ENCODE data around the gene BABAM2. TPM values are rescaled to one million over a fixed set of nuclear protein-coding genes. Genes with fewer than 3 reads are reported as not detected.

Gene BABAM2
- total and polyA plus RNA-seq, 4 donors = 17.2 to 53.8 (median 36.5) TPM

DNA sequence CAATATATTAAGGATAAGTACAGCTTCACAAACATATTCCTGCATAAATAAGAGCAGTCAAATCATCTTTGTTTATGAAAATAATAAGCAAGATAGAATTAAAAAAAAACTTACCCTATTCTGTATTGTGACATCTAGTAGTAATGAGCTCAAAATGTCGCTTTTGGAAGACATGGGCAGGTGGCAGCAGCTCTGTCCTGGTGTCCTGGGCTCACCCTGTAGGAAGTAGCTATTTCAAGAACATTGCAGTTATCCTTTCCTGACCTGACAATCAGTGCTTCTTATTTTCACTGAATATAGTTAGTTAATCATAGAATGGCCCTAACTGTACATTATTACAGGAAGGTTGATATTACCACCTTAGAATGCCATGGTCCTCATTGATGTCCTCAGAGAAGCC, 229.1 kb downstream of the BABAM2 start:
- Histone ChIP-seq H3K27me3 (ENCODE audit: control insufficient read depth in 1 of 2, insufficient read depth in 2 of 2, low read length in 1 of 2) (no peaks in the 10 kb centered on the region), H3K4me3 (ENCODE audit: low read length in 2 of 2) (no peak overlapping the region), H3K36me3 (ENCODE audit: control insufficient read depth in 1 of 2, insufficient read depth in 2 of 2, low read length in 1 of 2) (no peaks in the 10 kb centered on the region), H3K27ac (ENCODE audit: low read depth in 1 of 2, low read length in 2 of 2) (no peak overlapping the region), H3K9me3 (ENCODE audit: control insufficient read depth, low read length) (no peaks in the 10 kb centered on the region), H3K4me1 (ENCODE audit: control insufficient read depth in 1 of 2, insufficient read depth in 2 of 2, low read length in 2 of 2) (peaks cover 0 to 2% of the 10 kb centered on the region in 2 donors)
- WGBS, 2 donors = 98 to 100% methylated on average over 1 of the region's 1 CpG
- ATAC-seq (ENCODE audit: low FRiP score) (no peak), DNase-seq (no peak)
- intact Hi-C loops (cut with DNase I) = no loop called here

DNA sequence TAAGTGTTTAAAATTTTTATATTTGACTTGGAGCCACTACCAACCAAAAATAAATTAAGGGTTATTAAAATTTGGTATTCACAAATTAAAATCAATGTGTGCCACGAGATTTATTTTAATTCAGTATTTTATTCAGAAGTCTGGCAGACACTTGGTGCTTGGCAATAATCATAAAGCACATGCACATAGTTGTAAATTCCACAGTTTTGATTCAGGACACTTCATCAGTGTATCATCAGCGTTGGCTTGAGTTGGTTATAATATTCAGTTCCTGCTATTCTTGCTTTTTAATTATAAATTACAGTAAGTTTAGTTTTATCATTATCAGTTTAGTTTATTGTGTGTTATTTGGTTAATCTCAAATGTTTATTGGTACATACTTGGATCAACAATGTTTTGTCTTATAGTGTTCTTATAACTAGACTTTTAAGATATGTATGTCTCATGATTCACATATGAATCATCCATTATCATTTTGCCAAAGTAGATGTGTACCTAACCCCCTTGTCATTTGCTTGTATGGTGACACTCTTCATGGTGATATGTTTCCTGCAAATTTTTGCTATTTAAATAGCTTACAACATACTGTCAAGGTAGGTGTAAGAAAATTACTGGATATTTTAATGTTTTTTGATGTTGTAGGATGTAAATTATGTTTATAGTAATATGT, 237.9 kb downstream of the BABAM2 start:
- H3K27me3 ChIP-seq (ENCODE audit: control insufficient read depth in 1 of 2, insufficient read depth in 2 of 2, low read length in 1 of 2) = no peaks in the 10 kb centered on the region
- intact Hi-C loops (cut with DNase I) = no loop called here
- ATAC-seq (ENCODE audit: low FRiP score) (no peak), DNase-seq (no peak)
- no peak overlapping the region for H3K4me3 ChIP-seq (ENCODE audit: low read length in 2 of 2)
- H3K9me3 ChIP-seq (ENCODE audit: control insufficient read depth, low read length) = no peaks in the 10 kb centered on the region
- no peak overlapping the region for H3K27ac ChIP-seq (ENCODE audit: low read depth in 1 of 2, low read length in 2 of 2)
- WGBS, 2 donors = 76 to 84% methylated on average over 2 of the region's 2 CpGs
- no peaks in the 10 kb centered on the region for H3K36me3 ChIP-seq (ENCODE audit: control insufficient read depth in 1 of 2, insufficient read depth in 2 of 2, low read length in 1 of 2)
- peaks cover 0 to under 1% of the 10 kb centered on the region in 2 donors for H3K4me1 ChIP-seq (ENCODE audit: control insufficient read depth in 1 of 2, insufficient read depth in 2 of 2, low read length in 2 of 2)

- DNase-seq = no peak
- Histone ChIP-seq H3K4me3 (ENCODE audit: low read length in 2 of 2) (no peak overlapping the region), H3K36me3 (ENCODE audit: control insufficient read depth in 1 of 2, insufficient read depth in 2 of 2, low read length in 1 of 2) (no peaks in the 10 kb centered on the region), H3K9me3 (ENCODE audit: control insufficient read depth, low read length) (no peaks in the 10 kb centered on the region), H3K4me1 (ENCODE audit: control insufficient read depth in 1 of 2, insufficient read depth in 2 of 2, low read length in 2 of 2) (peaks cover 0 to 4% of the 10 kb centered on the region in 2 donors), H3K27ac (ENCODE audit: low read depth in 1 of 2, low read length in 2 of 2) (no peak overlapping the region), H3K27me3 (ENCODE audit: control insufficient read depth in 1 of 2, insufficient read depth in 2 of 2, low read length in 1 of 2) (no peaks in the 10 kb centered on the region)
- 79 to 86% methylated on average over 4 of the region's 4 CpGs for WGBS, 2 donors
- intact Hi-C loops (cut with DNase I) = no loop called here
- no peak for ATAC-seq (ENCODE audit: low FRiP score)
Measured at GRCh38 chr2:28129955-28130695, 239.6 kb downstream of the BABAM2 start.

DNA sequence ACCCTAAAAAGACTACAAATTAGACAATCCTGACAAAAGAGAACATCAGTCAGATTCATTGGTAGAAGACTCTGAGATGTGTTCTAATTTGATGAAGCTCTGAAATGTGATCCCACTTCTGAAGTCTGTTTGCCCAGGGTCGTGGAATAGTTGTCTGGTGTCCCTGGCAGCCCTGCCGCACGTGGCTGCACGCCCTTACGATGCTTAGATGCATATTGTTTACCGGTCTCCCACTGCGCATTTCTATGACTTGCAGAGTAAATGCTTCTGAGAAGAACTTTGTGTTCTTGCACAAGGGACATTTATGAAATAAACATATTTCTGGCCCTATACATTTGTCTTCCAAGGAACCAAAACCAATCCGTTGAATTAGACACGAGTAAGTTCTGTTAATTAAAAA, 243.2 kb downstream of the BABAM2 start:
- H3K4me1 ChIP-seq (ENCODE audit: control insufficient read depth in 1 of 2, insufficient read depth in 2 of 2, low read length in 2 of 2) = peaks cover 0 to 4% of the 10 kb centered on the region in 2 donors
- no peaks in the 10 kb centered on the region for H3K9me3 ChIP-seq (ENCODE audit: control insufficient read depth, low read length)
- WGBS, 2 donors = 89% methylated on average over 9 of the region's 9 CpGs
- no peak for DNase-seq
- intact Hi-C loops (cut with DNase I) = no loop called here
- no peak overlapping the region for H3K27ac ChIP-seq (ENCODE audit: low read depth in 1 of 2, low read length in 2 of 2)
- no peaks in the 10 kb centered on the region for H3K36me3 ChIP-seq (ENCODE audit: control insufficient read depth in 1 of 2, insufficient read depth in 2 of 2, low read length in 1 of 2)
- no peaks in the 10 kb centered on the region for H3K27me3 ChIP-seq (ENCODE audit: control insufficient read depth in 1 of 2, insufficient read depth in 2 of 2, low read length in 1 of 2)
- H3K4me3 ChIP-seq (ENCODE audit: low read length in 2 of 2) = no peak overlapping the region
- ATAC-seq (ENCODE audit: low FRiP score) = no peak

DNA sequence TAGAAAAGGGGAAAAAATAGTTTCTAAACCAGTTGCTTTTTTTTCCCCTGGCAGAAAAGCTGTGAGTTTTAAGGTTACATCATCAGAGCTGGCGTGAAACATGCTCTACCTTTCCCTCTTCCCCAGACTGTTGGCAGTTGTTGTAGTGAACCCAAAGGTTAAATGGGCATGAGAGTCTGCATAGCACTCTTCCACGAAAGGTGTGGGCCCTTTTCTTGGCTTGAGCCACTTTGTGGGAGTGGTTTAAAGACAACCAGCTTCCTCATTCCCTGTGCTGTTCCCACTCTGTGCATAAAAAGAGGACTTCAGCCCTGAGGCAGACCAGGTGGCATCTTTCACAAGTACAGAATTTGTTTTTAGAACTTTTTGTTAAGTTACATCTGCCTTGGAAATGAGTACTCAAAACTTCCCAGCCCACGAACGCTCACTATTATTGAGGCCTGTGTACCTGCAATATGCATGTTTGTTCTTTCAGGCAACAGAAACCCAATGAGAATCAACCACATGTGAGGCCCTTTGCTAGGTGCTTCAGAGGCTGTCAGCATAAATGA, 243.8 kb downstream of the BABAM2 start:
- H3K27me3 ChIP-seq (ENCODE audit: control insufficient read depth in 1 of 2, insufficient read depth in 2 of 2, low read length in 1 of 2) = no peaks in the 10 kb centered on the region
- 58% methylated on average over 4 of the region's 4 CpGs for WGBS, 2 donors
- no peaks in the 10 kb centered on the region for H3K36me3 ChIP-seq (ENCODE audit: control insufficient read depth in 1 of 2, insufficient read depth in 2 of 2, low read length in 1 of 2)
- peak; percentile 52 for ATAC-seq (ENCODE audit: low FRiP score)
- no peak overlapping the region for H3K4me3 ChIP-seq (ENCODE audit: low read length in 2 of 2)
- H3K4me1 ChIP-seq (ENCODE audit: control insufficient read depth in 1 of 2, insufficient read depth in 2 of 2, low read length in 2 of 2) = peaks cover 0 to 4% of the 10 kb centered on the region in 2 donors
- no peak overlapping the region for H3K27ac ChIP-seq (ENCODE audit: low read depth in 1 of 2, low read length in 2 of 2)
- DNase-seq = no peak
- H3K9me3 ChIP-seq (ENCODE audit: control insufficient read depth, low read length) = no peaks in the 10 kb centered on the region
- intact Hi-C loops (cut with DNase I) = no loop called here

GRCh38 chr2:28134857-28135256, 244.3 kb downstream of the BABAM2 start:
- DNase-seq (no peak), ATAC-seq (ENCODE audit: low FRiP score) (no peak)
- H3K4me3 ChIP-seq (ENCODE audit: low read length in 2 of 2) = no peak overlapping the region
- H3K27ac ChIP-seq (ENCODE audit: low read depth in 1 of 2, low read length in 2 of 2) = no peak overlapping the region
- no peaks in the 10 kb centered on the region for H3K27me3 ChIP-seq (ENCODE audit: control insufficient read depth in 1 of 2, insufficient read depth in 2 of 2, low read length in 1 of 2)
- 41 to 43% methylated on average over 1 of the region's 1 CpG for WGBS, 2 donors
- no peaks in the 10 kb centered on the region for H3K36me3 ChIP-seq (ENCODE audit: control insufficient read depth in 1 of 2, insufficient read depth in 2 of 2, low read length in 1 of 2)
- intact Hi-C loops (cut with DNase I) = no loop called here
- no peaks in the 10 kb centered on the region for H3K9me3 ChIP-seq (ENCODE audit: control insufficient read depth, low read length)
- peaks cover 0 to 4% of the 10 kb centered on the region in 2 donors for H3K4me1 ChIP-seq (ENCODE audit: control insufficient read depth in 1 of 2, insufficient read depth in 2 of 2, low read length in 2 of 2)

DNA sequence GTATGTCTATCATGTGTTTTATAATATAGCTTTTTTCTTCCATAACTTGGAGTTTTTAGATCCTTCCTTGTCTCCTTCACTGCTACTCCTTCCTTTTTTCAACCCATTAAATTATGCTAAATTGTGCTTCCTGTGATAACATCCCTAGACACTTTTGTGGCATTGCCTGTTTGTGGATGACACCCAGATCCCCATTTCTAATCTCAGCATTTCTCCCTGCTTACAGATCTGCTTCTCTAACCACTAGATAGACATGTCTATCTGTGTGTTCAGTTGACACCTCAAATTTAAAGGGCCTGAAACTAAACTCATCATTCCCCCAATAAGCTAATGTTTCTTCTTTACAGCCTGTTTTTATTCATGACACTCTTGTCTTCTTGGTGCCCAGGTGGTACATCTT, 244.8 kb downstream of the BABAM2 start:
- Histone ChIP-seq H3K27me3 (ENCODE audit: control insufficient read depth in 1 of 2, insufficient read depth in 2 of 2, low read length in 1 of 2) (no peaks in the 10 kb centered on the region), H3K27ac (ENCODE audit: low read depth in 1 of 2, low read length in 2 of 2) (no peak overlapping the region), H3K4me1 (ENCODE audit: control insufficient read depth in 1 of 2, insufficient read depth in 2 of 2, low read length in 2 of 2) (peaks cover 0 to 4% of the 10 kb centered on the region in 2 donors), H3K4me3 (ENCODE audit: low read length in 2 of 2) (no peak overlapping the region), H3K9me3 (ENCODE audit: control insufficient read depth, low read length) (no peaks in the 10 kb centered on the region), H3K36me3 (ENCODE audit: control insufficient read depth in 1 of 2, insufficient read depth in 2 of 2, low read length in 1 of 2) (no peaks in the 10 kb centered on the region)
- intact Hi-C loops (cut with DNase I) = no loop called here
- ATAC-seq (ENCODE audit: low FRiP score) (no peak), DNase-seq (no peak)

GRCh38 chr2:28135799-28136198, 245.3 kb downstream of the BABAM2 start:
- Histone ChIP-seq H3K4me1 (ENCODE audit: control insufficient read depth in 1 of 2, insufficient read depth in 2 of 2, low read length in 2 of 2) (peaks cover 0 to 4% of the 10 kb centered on the region in 2 donors), H3K9me3 (ENCODE audit: control insufficient read depth, low read length) (no peaks in the 10 kb centered on the region), H3K4me3 (ENCODE audit: low read length in 2 of 2) (no peak overlapping the region), H3K27ac (ENCODE audit: low read depth in 1 of 2, low read length in 2 of 2) (no peak overlapping the region), H3K36me3 (ENCODE audit: control insufficient read depth in 1 of 2, insufficient read depth in 2 of 2, low read length in 1 of 2) (no peaks in the 10 kb centered on the region), H3K27me3 (ENCODE audit: control insufficient read depth in 1 of 2, insufficient read depth in 2 of 2, low read length in 1 of 2) (no peaks in the 10 kb centered on the region)
- DNase-seq = no peak
- ATAC-seq (ENCODE audit: low FRiP score) = no peak
- intact Hi-C loops (cut with DNase I) = no loop called here
- 95 to 98% methylated on average over 4 of the region's 4 CpGs for WGBS, 2 donors

- ATAC-seq (ENCODE audit: low FRiP score) (peak; percentile 45), DNase-seq (no peak)
- Histone ChIP-seq H3K27me3 (ENCODE audit: control insufficient read depth in 1 of 2, insufficient read depth in 2 of 2, low read length in 1 of 2) (no peaks in the 10 kb centered on the region), H3K4me1 (ENCODE audit: control insufficient read depth in 1 of 2, insufficient read depth in 2 of 2, low read length in 2 of 2) (peaks cover 0 to 4% of the 10 kb centered on the region in 2 donors), H3K27ac (ENCODE audit: low read depth in 1 of 2, low read length in 2 of 2) (no peak overlapping the region), H3K4me3 (ENCODE audit: low read length in 2 of 2) (no peak overlapping the region), H3K36me3 (ENCODE audit: control insufficient read depth in 1 of 2, insufficient read depth in 2 of 2, low read length in 1 of 2) (no peaks in the 10 kb centered on the region), H3K9me3 (ENCODE audit: control insufficient read depth, low read length) (no peaks in the 10 kb centered on the region)
- WGBS, 2 donors = 76 to 81% methylated on average over 6 of the region's 6 CpGs
- intact Hi-C loops (cut with DNase I) = no loop called here
Measured at GRCh38 chr2:28136556-28136955, 246.0 kb downstream of the BABAM2 start.
